Thyroid gland (tissue), 4 donors: ENCODE results near the gene APBB2. TPM values are rescaled to one million over a fixed set of nuclear protein-coding genes. Genes with fewer than 3 reads are reported as not detected.

Experiments used
- DNase-seq, 2 donors: peaks; one replicate each; pipeline ENCODE4 v3.0.0-alpha.2; 2019
- H3K27ac ChIP-seq, 3 donors: fragments of 200-600 bp; sonication (generic); 1 replicate in 2 of 3; 2 replicates in 1 of 3; pipeline ENCODE4 v1.5.1; 2016 to 2019; ENCODE audit warnings: mild to moderate bottlenecking in 1 of 3, moderate library complexity in 1 of 3
- H3K27me3 ChIP-seq: fragments of 200-600 bp; sonication (generic); one replicate; pipeline ENCODE4 v1.5.1; 2019
- H3K36me3 ChIP-seq, 2 donors: fragments of 200-600 bp; sonication (generic); one replicate each; pipeline ENCODE4 v1.5.1; 2016 to 2019
- H3K4me1 ChIP-seq, 2 donors: fragments of 200-600 bp; sonication (generic); one replicate each; pipeline ENCODE4 v1.5.1; 2017 to 2019
- H3K4me3 ChIP-seq, 3 donors: fragments of 200-600 bp; sonication (generic); replicated peaks in 1 of 3; 1 replicate in 2 of 3; 2 replicates in 1 of 3; pipeline ENCODE4 v1.5.1; 2016; ENCODE audit warnings: mild to moderate bottlenecking in 1 of 3
- H3K9me3 ChIP-seq: fragments of 200-600 bp; sonication (generic); one replicate; pipeline ENCODE4 v1.5.1; 2017
- CTCF ChIP-seq, 6 experiments: fragments of 200-600 bp in 3 of 6; fragments of 450-650 bp in 3 of 6; sonication (generic) in 3 of 6; IDR thresholded peaks; one replicate each; pipeline ENCODE4 v1.5.1; 2016 to 2019; ENCODE audit warnings: antibody characterized with exemption in 6 of 6, mild to moderate bottlenecking in 2 of 6, inconsistent platforms in 1 of 6, moderate library complexity in 1 of 6
- POLR2A ChIP-seq, 2 donors: fragments of 450-650 bp; IDR thresholded peaks; one replicate each; pipeline ENCODE4 v1.6.1; 2017; ENCODE audit warnings: antibody characterized with exemption in 2 of 2, mild to moderate bottlenecking in 2 of 2, moderate library complexity in 1 of 2
- WGBS, 2 donors: methylation state at CpG; one replicate each; pipeline ENCODE4 v1.1.5; 2017; 5-methylcytosine and 5-hydroxymethylcytosine counted together
- intact Hi-C: fragments of 100-400 bp; cut with DNase I; formaldehyde crosslinking; loops from one replicate; pipeline ENCODE4 v1.15.1; 2023
- total RNA-seq, 4 donors: library from RNA; depleted of rRNA; stranded (reverse); fragments of >200 nt; gene quantifications; one replicate each; pipeline ENCODE4 v1.2.3, GENCODE V29; 2016

Gene APBB2
- total RNA-seq, 4 donors from 2014 or later: 174 to 253 (median 199) TPM

DNA sequence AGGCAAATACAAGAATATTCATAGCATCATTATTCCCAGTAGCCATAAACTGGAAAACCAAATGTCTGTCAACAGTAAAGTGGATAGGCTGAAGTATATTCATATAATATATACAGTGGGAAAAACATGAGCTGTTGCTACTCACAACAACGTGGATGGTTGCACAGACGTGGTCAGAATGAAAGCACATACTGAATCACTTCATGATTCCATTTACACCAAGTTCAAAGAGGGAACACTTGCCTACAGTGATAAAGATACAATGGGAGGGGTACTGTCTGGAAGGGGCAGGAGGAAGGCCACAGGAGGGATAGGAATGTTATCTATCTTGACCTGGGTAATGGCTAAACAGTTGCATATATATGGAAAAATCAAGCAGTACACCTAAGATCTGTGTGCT is 25.3 kb downstream of the APBB2 start:
- Histone ChIP-seq H3K4me1 (peaks cover 39 to 41% of the 10 kb centered on the region in 2 donors), H3K27ac (no peak overlapping the region), H3K27me3 (no peaks in the 10 kb centered on the region), H3K4me3 (no peak overlapping the region), H3K9me3 (no peaks in the 10 kb centered on the region), H3K36me3 (no peaks in the 10 kb centered on the region)
- no peak for TF ChIP-seq CTCF (IDR thresholded peaks at IDR 0.05)
- no peak for TF ChIP-seq POLR2A (IDR thresholded peaks at IDR 0.05)
- DNase-seq: no peak
- WGBS, 2 donors: 76 to 80% methylated on average over 2 of the region's 2 CpGs
- intact Hi-C loops: no loop called here

DNA sequence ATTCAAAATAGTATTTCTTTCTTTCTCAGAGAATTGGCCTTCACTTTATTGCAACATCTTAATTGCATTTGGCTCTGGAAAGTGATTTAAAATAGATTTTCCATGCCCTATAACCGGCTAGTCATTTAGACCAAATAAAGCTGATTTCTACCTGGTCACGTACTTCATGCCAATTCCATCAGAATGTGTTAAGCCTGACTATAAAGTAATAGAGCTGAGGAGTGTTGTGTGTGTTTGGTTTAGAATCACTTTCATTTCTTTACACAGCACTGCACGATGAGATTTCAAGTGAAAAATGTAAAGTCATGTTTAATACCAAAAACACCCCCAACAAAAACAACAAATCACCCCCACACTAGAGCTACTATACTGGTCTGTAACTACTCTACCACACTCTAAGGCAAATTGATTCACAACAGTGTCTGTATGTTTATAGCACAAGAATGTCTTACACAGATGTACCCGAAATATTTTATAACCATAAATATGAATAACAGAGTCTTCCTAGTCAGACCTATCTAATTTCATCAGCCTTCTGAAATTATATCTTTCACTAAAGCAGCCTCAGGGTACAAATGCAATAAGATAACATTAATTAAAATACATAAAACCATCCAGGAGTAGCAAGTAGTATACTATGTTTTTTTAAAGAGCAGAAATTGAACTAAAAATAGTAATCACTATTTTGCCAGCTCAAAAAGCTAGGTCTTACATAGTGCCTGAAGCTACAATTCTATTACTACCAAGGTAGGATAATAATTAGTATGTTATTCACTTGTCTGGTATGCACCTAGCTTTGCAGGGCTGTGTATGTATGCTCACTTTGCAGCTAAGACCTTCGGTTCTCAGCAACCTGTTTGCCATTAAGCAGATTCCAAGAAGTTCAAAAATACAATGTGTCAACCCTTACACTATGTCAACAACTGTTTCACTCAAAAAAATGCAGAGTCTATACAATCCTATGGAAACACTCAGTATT is 28.4 kb downstream of the APBB2 start:
- peak overlapping the region; percentile 38 to 44 (median 43) for H3K27ac ChIP-seq
- H3K36me3 ChIP-seq: no peaks in the 10 kb centered on the region
- H3K4me3 ChIP-seq: no peak overlapping the region
- TF ChIP-seq POLR2A (IDR thresholded peaks at IDR 0.05): no peak
- no peak for TF ChIP-seq CTCF (IDR thresholded peaks at IDR 0.05)
- intact Hi-C loops: no loop called here
- DNase-seq: no peak
- H3K9me3 ChIP-seq: no peaks in the 10 kb centered on the region
- peaks cover 39 to 42% of the 10 kb centered on the region in 2 donors for H3K4me1 ChIP-seq
- no peaks in the 10 kb centered on the region for H3K27me3 ChIP-seq
- WGBS, 2 donors: 36 to 38% methylated on average over 5 of the region's 5 CpGs

DNA sequence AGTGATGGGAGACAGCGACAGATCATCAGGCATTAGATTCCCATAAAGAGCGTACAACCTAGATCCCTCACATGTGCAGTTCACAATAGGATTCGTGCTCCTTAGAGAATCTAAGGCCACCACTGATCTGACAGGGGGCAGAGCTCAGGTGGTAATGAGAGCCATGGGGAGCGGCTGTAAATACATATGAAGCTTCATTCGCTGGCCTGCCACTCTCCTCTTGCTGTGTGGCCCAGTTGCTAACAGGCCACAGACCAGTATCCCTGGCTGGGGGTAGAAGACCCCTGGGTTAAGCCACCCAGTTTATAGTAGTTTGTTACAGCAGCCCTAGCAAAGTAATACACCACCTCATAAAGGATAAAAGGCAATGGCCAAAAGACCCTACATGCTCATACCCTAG is 30.3 kb downstream of the APBB2 start:
- Histone ChIP-seq H3K27ac (no peak overlapping the region), H3K4me1 (peaks cover 49 to 57% of the 10 kb centered on the region in 2 donors), H3K36me3 (no peaks in the 10 kb centered on the region), H3K4me3 (no peak overlapping the region), H3K27me3 (no peaks in the 10 kb centered on the region), H3K9me3 (no peaks in the 10 kb centered on the region)
- intact Hi-C loops: no loop called here
- no peak for DNase-seq
- 89 to 95% methylated on average over 4 to 5 of the region's 5 CpGs for WGBS, 2 donors
- TF ChIP-seq CTCF (IDR thresholded peaks at IDR 0.05) (no peak), POLR2A (IDR thresholded peaks at IDR 0.05) (no peak)

GRCh38 chr4:41183021-41183553 is 31.3 kb downstream of the APBB2 start:
- 97 to 98% methylated on average over 4 of the region's 4 CpGs for WGBS, 2 donors
- no peak overlapping the region for H3K27ac ChIP-seq
- no peak overlapping the region for H3K4me3 ChIP-seq
- no peak for DNase-seq
- no peaks in the 10 kb centered on the region for H3K9me3 ChIP-seq
- intact Hi-C loops: no loop called here
- peaks cover 45 to 63% of the 10 kb centered on the region in 2 donors for H3K4me1 ChIP-seq
- H3K36me3 ChIP-seq: no peaks in the 10 kb centered on the region
- no peak for TF ChIP-seq CTCF (IDR thresholded peaks at IDR 0.05)
- no peak for TF ChIP-seq POLR2A (IDR thresholded peaks at IDR 0.05)
- no peaks in the 10 kb centered on the region for H3K27me3 ChIP-seq

DNA sequence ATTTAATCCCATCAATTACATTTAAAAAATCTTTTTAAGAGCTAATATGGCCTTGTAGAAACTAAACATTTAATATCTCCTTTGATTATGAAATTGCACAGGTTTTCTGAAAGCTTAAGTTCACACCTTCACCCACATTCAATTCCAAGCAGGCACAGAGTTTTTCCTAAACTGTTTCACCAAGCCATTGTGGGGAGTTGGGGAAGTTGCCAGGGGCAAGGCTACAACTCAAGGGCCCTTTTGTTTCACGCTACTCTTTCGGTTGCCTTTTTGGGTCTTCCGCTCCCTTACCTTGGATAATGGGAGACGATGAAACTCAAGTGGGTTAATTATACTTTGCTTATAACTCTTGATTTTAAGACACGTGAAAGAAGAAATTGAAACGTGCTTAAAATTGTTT is 33.3 kb downstream of the APBB2 start:
- no peaks in the 10 kb centered on the region for H3K27me3 ChIP-seq
- no peaks in the 10 kb centered on the region for H3K36me3 ChIP-seq
- DNase-seq: no peak
- intact Hi-C loops: no loop called here
- 95 to 97% methylated on average over 6 of the region's 6 CpGs for WGBS, 2 donors
- H3K9me3 ChIP-seq: no peaks in the 10 kb centered on the region
- no peak overlapping the region for H3K4me3 ChIP-seq
- TF ChIP-seq POLR2A (IDR thresholded peaks at IDR 0.05) (no peak), CTCF (IDR thresholded peaks at IDR 0.05) (no peak)
- peak overlapping the region in 1 of 3 donors; percentile 37 for H3K27ac ChIP-seq
- peaks cover 51 to 61% of the 10 kb centered on the region in 2 donors for H3K4me1 ChIP-seq
